Measurements from ENCODE around the gene ABI3BP. TPM values are rescaled to one million over a fixed set of nuclear protein-coding genes. Genes with fewer than 3 reads are reported as not detected.

Gene ABI3BP
- total and polyA plus RNA-seq, 2 donors, result 103 to 126 TPM

DNA sequence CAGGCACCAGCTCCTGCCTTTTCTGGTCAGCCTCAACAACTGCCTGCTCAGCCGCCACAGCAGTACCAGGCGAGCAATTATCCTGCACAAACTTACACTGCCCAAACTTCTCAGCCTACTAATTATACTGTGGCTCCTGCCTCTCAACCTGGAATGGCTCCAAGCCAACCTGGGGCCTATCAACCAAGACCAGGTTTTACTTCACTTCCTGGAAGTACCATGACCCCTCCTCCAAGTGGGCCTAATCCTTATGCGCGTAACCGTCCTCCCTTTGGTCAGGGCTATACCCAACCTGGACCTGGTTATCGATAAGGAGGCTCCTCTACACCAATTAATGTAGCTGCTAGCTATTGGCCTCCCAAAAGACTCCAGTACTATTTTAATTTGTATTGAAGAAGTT lies 245.0 kb downstream of the ABI3BP start:
- no peak overlapping the region for H3K27ac ChIP-seq (ENCODE audit: low read depth)
- 96% methylated on average over 6 of the region's 6 CpGs for WGBS
- no peak for DNase-seq (ENCODE audit: extremely low spot score)
- H3K4me1 ChIP-seq (ENCODE audit: insufficient read depth), result no peaks in the 10 kb centered on the region
- H3K4me3 ChIP-seq (ENCODE audit: low read depth, low read length), result no peak overlapping the region
- H3K36me3 ChIP-seq (ENCODE audit: insufficient read depth), result peaks cover 4% of the 10 kb centered on the region

DNA sequence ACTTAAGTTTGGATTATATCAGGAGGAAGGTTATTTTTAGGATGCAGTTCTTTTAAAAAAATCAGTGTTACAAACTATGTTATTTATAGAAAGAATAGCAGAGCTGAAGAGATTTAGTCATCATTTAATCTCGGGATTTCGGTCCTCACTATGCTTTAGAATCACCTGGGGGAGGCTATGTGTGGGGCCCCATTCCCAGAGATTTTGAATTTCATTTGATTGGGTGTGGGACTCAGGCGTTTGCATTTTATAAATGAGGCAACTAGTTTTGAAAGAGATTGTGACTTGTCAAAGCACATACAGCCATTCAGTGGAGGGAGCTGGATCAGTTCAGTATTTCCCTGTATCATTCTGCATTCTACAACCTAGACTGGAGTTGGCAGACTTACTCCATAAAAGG lies 247.1 kb downstream of the ABI3BP start:
- Histone ChIP-seq H3K36me3 (ENCODE audit: insufficient read depth) (peaks cover 4% of the 10 kb centered on the region), H3K4me1 (ENCODE audit: insufficient read depth) (no peaks in the 10 kb centered on the region), H3K4me3 (ENCODE audit: low read depth, low read length) (no peak overlapping the region), H3K27ac (ENCODE audit: low read depth) (no peak overlapping the region)
- WGBS, result 48% methylated on average over 3 of the region's 3 CpGs
- DNase-seq (ENCODE audit: extremely low spot score), result no peak

DNA sequence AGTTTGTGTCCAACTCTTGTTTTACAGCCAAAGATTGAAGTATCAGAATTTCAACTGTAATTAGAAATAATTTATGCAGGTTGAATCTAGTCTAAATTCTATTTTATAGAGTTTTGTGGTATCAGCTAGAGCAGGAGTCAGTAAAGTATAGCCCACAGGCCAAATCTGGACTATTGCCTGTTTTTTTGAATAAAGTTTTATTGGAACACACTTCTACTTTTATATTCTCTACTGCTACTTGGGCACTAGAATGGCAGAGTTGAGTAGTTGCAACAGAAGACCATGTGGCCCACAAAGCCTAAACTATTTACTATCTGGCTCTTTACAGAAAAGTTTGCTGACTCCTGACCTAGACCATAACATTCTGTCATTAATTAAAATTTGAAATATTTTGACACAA lies 247.6 kb downstream of the ABI3BP start:
- no peaks in the 10 kb centered on the region for H3K4me1 ChIP-seq (ENCODE audit: insufficient read depth)
- no peak for DNase-seq (ENCODE audit: extremely low spot score)
- no peak overlapping the region for H3K4me3 ChIP-seq (ENCODE audit: low read depth, low read length)
- peaks cover 4% of the 10 kb centered on the region for H3K36me3 ChIP-seq (ENCODE audit: insufficient read depth)
- no peak overlapping the region for H3K27ac ChIP-seq (ENCODE audit: low read depth)

DNA sequence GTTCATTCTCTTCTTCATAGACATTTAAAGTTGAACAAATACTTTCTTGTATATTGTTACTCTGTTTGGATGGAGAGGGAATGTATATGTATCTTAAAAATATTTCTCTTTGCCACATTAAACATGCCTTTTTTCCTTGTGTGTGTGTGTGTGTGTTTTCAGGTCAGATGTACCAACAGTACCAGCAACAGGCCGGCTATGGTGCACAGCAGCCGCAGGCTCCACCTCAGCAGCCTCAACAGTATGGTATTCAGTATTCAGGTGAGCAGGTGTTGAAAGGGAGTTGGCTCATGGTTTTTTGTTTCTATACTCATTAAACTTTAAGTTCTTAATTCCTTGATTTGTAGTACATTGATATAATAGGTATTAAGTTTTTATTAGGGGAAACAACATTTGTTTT lies 248.6 kb downstream of the ABI3BP start:
- H3K4me1 ChIP-seq (ENCODE audit: insufficient read depth), result no peaks in the 10 kb centered on the region
- no peak overlapping the region for H3K27ac ChIP-seq (ENCODE audit: low read depth)
- no peak for DNase-seq (ENCODE audit: extremely low spot score)
- 93% methylated on average over 2 of the region's 2 CpGs for WGBS
- H3K4me3 ChIP-seq (ENCODE audit: low read depth, low read length), result no peak overlapping the region
- peaks cover 8% of the 10 kb centered on the region for H3K36me3 ChIP-seq (ENCODE audit: insufficient read depth)

DNA sequence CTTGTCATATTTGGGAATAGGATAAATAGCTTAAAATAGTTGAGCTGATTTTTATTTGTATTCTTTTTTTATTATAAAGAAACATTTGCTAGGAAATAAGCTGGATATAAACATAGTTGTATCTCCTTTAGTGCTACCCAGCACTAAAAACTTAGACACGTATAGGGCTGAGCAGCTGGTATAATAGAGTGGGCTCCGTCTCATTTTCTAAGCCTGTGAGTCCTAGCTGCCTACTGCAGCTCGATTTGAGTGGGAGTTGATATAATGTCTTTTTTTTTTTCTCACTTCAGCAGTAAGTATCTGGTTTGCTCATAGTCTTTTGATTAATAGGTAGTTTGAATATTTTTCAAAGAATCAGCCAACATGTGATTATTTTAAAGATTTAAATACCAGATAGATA lies 249.7 kb downstream of the ABI3BP start:
- H3K4me3 ChIP-seq (ENCODE audit: low read depth, low read length), result no peak overlapping the region
- no peak overlapping the region for H3K27ac ChIP-seq (ENCODE audit: low read depth)
- 86% methylated on average over 3 of the region's 3 CpGs for WGBS
- no peak for DNase-seq (ENCODE audit: extremely low spot score)
- H3K36me3 ChIP-seq (ENCODE audit: insufficient read depth), result peaks cover 8% of the 10 kb centered on the region
- no peaks in the 10 kb centered on the region for H3K4me1 ChIP-seq (ENCODE audit: insufficient read depth)

DNA sequence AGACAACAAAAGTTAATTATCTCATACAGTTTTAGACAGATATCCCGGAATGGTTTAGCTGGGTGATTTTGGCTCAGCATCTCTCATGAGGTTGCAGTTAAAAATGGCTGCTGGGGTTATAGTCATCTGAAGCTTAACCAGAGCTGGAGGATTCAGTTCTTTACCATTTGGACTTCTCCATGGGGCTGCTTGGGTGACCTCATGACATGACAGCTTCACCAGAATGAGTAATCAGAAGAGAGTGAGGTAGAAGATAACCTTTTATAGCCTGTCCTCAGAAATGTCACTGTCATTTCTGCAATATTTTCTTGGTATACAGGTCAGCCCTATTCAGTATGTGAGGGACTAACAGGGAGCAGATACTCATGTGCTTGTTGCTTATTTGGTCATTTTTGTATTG lies 253.0 kb downstream of the ABI3BP start:
- WGBS, result 92% methylated on average over 1 of the region's 1 CpG
- Histone ChIP-seq H3K27ac (ENCODE audit: low read depth) (no peak overlapping the region), H3K36me3 (ENCODE audit: insufficient read depth) (peaks cover 4% of the 10 kb centered on the region), H3K4me1 (ENCODE audit: insufficient read depth) (no peaks in the 10 kb centered on the region), H3K4me3 (ENCODE audit: low read depth, low read length) (no peak overlapping the region)
- DNase-seq (ENCODE audit: extremely low spot score), result no peak

DNA sequence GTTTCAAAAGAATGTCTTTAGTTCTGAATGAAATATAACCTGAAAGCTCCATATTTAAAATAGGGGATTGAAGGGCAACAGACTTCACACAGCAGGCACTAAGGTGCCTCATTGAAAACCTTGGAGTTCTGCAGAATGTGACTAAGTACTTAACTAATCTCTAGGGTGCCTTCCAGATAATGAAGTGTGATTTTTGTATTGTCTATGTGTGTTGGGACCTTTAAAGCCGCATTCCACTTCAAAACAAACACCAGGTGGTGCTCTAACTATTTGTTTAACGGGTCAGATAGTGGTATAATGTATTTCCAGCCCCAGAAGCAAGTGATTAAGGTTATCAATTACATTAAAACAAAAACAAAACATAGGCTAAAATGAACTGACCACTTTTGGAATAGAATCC lies 255.9 kb downstream of the ABI3BP start:
- H3K4me3 ChIP-seq (ENCODE audit: low read depth, low read length), result no peak overlapping the region
- no peak for DNase-seq (ENCODE audit: extremely low spot score)
- H3K36me3 ChIP-seq (ENCODE audit: insufficient read depth), result peaks cover 4% of the 10 kb centered on the region
- no peaks in the 10 kb centered on the region for H3K4me1 ChIP-seq (ENCODE audit: insufficient read depth)
- no peak overlapping the region for H3K27ac ChIP-seq (ENCODE audit: low read depth)
- WGBS, result 42% methylated on average over 2 of the region's 2 CpGs

DNA sequence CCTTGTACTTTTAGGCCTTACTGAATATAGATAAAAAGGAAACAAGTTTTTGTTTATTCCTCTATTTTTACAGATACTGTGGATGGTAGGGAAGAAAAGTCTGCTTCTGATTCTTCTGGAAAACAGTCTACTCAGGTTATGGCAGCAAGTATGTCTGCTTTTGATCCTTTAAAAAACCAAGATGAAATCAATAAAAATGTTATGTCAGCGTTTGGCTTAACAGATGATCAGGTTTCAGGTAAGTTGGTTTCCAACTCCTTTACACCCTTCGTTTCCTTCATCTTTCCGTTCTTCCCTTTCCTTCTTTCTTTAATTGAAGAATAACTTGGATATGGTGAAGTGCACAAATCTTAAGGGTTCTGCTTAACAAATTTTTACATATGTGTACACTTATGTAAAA lies 260.8 kb downstream of the ABI3BP start:
- H3K4me1 ChIP-seq (ENCODE audit: insufficient read depth), result no peaks in the 10 kb centered on the region
- H3K4me3 ChIP-seq (ENCODE audit: low read depth, low read length), result no peak overlapping the region
- H3K36me3 ChIP-seq (ENCODE audit: insufficient read depth), result peaks cover 2% of the 10 kb centered on the region
- DNase-seq (ENCODE audit: extremely low spot score), result no peak
- no peak overlapping the region for H3K27ac ChIP-seq (ENCODE audit: low read depth)
- 81% methylated on average over 3 of the region's 3 CpGs for WGBS

DNA sequence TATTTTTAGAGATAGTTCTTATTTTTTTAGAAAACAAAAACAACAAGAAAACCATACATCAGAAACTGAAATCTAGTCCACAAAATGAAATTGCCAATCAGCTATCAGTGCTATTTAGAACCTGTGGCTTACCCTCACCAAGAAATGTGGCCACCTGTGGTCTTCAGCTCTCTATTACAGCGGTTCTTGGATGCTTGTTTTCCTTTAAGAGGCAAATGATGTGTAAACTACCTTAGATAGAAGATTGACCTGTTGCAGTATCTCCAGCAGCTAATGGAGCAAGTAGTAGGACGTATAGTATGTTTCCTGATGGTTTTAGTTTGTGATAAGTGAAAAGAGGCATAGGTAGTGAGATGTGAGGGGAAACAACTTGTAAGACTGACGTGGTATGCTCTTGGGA lies 262.7 kb downstream of the ABI3BP start:
- no peak for DNase-seq (ENCODE audit: extremely low spot score)
- Histone ChIP-seq H3K4me1 (ENCODE audit: insufficient read depth) (no peaks in the 10 kb centered on the region), H3K4me3 (ENCODE audit: low read depth, low read length) (no peak overlapping the region), H3K27ac (ENCODE audit: low read depth) (no peak overlapping the region), H3K36me3 (ENCODE audit: insufficient read depth) (peaks cover 3% of the 10 kb centered on the region)
- 73% methylated on average over 3 of the region's 3 CpGs for WGBS

DNA sequence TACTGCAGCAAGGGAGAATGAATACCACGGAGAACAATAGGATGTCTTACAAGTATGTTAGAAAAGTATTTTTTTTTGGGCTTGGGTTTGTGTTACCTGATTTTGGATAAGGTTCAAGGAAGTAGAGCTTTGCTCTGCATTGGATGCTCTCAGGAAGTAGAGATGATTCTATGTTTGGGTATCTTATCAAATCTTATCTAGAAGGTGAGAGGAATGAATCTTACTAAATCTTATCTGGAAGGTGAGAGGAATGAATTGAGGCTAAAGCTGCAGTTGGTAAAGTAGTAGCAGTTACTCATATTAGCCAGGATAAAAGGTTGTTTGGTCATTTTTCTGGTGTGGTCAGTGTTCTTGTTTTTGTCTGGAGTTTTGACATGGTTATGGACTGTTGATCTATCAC lies 266.5 kb downstream of the ABI3BP start:
- H3K4me1 ChIP-seq (ENCODE audit: insufficient read depth), result no peaks in the 10 kb centered on the region
- DNase-seq (ENCODE audit: extremely low spot score), result no peak
- no peak overlapping the region for H3K27ac ChIP-seq (ENCODE audit: low read depth)
- no peak overlapping the region for H3K4me3 ChIP-seq (ENCODE audit: low read depth, low read length)
- 94% methylated on average over 1 of the region's 1 CpG for WGBS
- H3K36me3 ChIP-seq (ENCODE audit: insufficient read depth), result peaks cover 3% of the 10 kb centered on the region

DNA sequence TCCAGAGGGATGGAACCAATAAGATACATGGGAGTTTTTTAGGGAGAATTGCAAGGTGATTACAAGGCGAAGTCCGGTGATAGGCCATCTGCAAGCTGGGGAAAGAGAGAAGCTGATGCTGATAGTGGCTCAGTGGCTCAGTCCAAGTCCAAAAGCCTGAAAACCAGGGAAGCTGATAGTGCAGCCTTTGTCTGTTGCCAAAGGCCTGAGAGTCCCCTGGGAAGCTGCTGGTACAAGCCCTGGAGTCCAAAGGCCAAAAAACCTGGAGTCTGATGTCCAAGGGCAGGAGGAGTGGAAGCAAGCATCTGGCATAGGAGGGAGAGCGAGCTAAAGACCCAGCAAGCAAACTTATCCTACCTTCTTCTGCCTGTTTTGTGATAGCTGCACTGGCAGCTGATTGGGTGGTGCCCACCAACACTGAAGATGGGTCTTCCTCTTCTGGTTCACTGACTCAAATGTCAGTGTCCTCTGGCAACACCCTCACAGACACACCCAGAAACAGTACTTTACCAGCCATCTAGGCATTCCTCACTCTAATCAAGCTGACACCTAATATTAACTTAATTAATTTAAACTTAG lies 267.2 kb downstream of the ABI3BP start:
- 98% methylated on average over 3 of the region's 3 CpGs for WGBS
- DNase-seq (ENCODE audit: extremely low spot score), result no peak
- H3K27ac ChIP-seq (ENCODE audit: low read depth), result no peak overlapping the region
- no peak overlapping the region for H3K4me3 ChIP-seq (ENCODE audit: low read depth, low read length)
- H3K4me1 ChIP-seq (ENCODE audit: insufficient read depth), result no peaks in the 10 kb centered on the region
- peaks cover 7% of the 10 kb centered on the region for H3K36me3 ChIP-seq (ENCODE audit: insufficient read depth)

DNA sequence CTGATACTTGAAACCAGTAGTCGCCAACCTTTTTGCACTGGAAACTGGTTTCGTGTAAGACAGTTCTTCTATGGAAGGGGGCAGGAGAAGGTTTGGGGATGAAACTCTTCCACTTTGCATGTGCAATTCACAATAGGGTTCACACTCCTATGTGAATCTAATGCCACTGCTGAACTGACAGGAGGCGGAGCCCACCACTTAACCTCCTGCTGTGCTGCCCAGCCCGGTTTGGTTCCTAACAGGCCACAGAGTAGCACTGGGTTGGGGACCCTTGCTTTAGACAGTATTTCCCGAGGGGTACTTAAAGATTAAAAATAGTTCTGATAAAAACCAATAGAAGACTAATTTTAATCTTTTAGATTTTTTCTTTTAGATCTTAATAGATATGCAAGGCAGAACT lies 272.8 kb downstream of the ABI3BP start:
- H3K27ac ChIP-seq (ENCODE audit: low read depth), result no peak overlapping the region

DNA sequence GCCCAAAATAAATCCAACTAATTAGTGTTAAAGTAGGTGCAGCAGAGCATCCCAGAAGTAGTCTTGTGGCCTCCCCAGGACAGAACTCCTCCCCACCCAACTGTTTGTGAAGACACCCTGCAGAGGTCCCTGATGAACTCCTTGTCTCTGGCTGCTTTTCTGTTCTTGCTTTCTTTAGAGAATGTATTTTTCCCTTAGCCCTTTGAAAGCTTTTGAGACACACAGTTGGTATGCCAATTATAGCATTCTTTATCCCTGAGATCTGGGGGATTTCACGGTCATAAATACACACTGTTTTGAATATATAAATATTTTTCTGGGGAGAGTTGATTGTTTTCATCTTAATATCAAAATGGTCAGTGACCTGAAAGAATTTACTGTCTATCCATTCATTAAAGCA lies 274.1 kb downstream of the ABI3BP start:
- no peak for DNase-seq (ENCODE audit: extremely low spot score)
- Histone ChIP-seq H3K4me3 (ENCODE audit: low read depth, low read length) (no peak overlapping the region), H3K4me1 (ENCODE audit: insufficient read depth) (no peaks in the 10 kb centered on the region), H3K27ac (ENCODE audit: low read depth) (no peak overlapping the region), H3K36me3 (ENCODE audit: insufficient read depth) (peaks cover 7% of the 10 kb centered on the region)
- WGBS, result 17% methylated on average over 1 of the region's 1 CpG

More for the DNA sequence above, 272.8 kb downstream of the ABI3BP start:
- peaks cover 3% of the 10 kb centered on the region for H3K36me3 ChIP-seq (ENCODE audit: insufficient read depth)
- DNase-seq (ENCODE audit: extremely low spot score), result no peak
- no peak overlapping the region for H3K4me3 ChIP-seq (ENCODE audit: low read depth, low read length)
- WGBS, result 72% methylated on average over 5 of the region's 5 CpGs
- H3K4me1 ChIP-seq (ENCODE audit: insufficient read depth), result no peaks in the 10 kb centered on the region

DNA sequence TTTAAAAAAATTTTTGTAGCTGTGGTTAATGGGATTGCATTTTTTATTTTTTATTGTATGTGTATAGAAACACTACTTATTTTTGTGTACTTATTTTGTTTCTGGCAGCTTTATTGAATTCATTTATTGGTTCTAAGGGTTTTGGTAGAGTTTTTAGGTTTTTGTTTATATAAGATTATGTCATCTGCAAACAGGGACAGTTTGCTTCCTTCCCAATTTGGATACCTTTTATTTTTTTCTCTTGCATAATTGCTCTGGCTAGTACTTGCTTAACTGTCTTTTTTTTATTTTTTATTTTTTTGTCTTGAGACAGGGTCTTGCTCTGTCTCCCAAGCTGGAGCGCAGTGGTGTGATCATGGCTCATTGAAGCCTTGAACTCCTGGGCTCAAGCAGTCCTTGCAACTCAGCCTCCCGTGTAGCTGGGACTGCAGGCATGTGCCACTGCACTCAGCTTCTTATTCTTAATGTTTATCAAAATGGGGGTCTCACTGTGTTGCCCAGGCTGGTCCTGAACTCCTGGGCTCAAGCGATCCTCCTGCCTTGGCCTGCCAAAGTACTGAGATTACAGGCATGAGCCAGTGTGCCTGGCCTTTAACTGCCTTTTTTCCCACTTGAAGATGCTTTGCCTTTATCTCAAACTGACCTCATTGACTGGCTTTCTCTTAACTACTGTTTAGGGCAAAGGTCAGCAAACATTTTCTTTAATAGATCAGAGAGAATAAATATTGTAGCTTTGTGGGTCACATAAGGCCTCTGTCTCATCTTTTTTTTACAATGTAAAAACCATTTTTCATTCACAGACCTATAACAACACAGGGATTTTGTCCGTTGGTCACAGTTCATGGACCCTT lies 275.4 kb downstream of the ABI3BP start:
- DNase-seq (ENCODE audit: extremely low spot score), result no peak
- peaks cover 8% of the 10 kb centered on the region for H3K36me3 ChIP-seq (ENCODE audit: insufficient read depth)
- WGBS, result 96% methylated on average over 4 of the region's 4 CpGs
- H3K27ac ChIP-seq (ENCODE audit: low read depth), result no peak overlapping the region
- no peak overlapping the region for H3K4me3 ChIP-seq (ENCODE audit: low read depth, low read length)
- no peaks in the 10 kb centered on the region for H3K4me1 ChIP-seq (ENCODE audit: insufficient read depth)
